HG03097 (cell line): ENCODE data around the gene PNPLA6.

ENCODE experiments used
- ATAC-seq: cut with Tn5 transposase; IDR thresholded peaks from one replicate; pipeline ENCODE4 v1.9.1; 2021; ENCODE audit not compliant: unreplicated experiment, low FRiP score

PNPLA6 gene

DNA sequence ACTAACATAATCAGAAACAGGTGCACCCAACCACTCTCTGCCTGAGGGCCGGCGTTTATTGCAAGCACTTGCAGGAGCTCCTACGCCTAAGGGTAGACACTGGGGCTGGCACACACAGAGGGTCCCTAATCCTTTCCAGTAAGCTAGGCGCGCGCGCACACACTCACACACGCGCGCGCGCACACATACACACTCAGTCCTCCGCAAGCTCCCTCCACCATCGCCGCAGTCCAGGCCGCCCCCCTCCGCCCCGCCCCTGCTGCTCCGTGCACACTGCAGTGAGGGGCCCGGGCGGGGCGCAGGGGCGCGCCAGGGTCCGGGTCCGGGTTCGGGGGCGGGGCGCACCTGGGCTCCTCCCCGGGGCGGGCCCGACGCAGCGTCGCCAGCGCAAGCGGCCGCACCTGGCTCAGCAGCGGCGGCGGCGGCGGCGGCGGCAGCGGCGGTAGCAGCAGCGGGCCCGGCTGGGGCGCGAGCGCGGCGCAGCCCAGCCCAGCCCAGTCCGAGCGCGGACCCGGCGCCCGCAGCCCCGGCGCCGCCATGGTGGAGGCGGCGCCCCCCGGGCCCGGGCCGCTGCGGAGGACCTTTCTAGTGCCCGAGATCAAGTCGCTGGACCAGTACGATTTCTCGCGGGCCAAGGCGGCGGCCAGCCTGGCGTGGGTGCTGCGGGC lies 60.1 kb downstream of the PNPLA6 start, which contains the start of gene CAMSAP3:
Gene CAMSAP3, plus strand, starts transcription at position 398 of the 668 bp plus-strand sequence. Its CDS starts 140 bp downstream, at position 538.
- ATAC-seq: no peak

GRCh38 chr19:7596211-7596937 lies 60.9 kb downstream of the PNPLA6 start:
- ATAC-seq: no peak

DNA sequence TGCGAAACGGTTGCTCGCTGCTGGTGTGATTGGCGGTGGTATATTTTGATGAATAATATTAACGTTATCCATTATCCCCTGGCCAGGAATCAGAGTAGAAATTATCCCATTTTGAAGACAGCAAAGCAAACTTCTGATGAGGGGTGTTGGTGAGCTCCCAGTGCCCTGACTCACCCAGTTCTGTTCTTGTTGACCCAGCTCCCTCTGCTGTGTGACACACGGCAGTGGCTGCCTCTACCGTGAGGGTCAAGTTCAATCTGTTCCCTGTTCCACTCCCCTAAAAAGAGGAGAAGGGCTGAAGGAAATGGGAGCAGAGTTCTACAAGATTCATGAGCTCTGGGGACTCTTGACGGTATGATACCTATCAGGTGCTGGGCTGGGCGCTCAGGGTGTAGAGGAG lies 62.2 kb downstream of the PNPLA6 start:
- ATAC-seq: no peak

GRCh38 chr19:7598180-7598579 lies 62.7 kb downstream of the PNPLA6 start:
- ATAC-seq: no peak

DNA sequence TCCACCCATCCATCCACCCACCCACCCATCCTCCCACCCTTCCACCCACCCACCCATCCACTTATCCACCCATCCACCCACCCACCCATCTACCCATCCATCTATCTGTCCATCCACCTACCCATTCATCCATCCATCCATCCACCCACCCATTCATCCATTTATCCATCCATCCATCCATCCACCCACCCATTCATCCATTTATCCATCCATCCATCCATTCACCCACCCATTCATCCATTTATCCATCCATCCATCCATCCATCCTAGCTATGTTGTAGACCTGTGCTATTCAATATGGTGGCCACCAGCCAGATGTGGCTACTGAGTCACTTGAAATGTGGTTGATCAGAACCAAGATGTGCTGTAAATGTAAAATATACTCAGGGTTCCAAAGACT lies 65.2 kb downstream of the PNPLA6 start:
- no peak for ATAC-seq

- ATAC-seq: no peak
Observed at GRCh38 chr19:7602240-7602934, 66.9 kb downstream of the PNPLA6 start.

DNA sequence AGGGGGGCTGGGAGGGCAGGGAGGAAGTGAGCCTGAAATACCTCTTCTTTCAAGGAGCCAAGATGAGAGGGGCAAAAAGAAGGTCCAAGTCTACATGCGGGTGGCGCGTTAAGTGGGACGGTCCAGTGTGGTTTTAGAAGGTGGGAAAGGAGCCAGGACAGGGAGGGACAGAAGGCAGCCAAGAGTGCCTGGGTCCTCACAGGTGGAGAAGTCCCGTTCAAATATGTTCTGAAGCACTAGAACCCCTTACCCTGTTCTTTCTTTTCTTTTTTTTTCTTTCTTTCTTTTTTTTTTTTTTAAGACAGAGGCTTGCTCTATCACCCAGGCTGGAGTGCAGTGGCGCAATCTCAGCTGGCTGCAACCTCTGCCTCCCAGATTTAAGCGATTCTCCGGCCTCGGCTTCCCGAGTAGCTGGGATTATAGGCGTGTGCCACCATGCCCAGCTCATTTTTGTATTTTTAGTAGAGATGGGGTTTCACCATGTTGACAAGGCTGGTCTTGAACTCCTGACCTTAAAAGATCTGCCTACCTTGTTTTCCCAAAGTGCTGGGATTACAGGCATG lies 67.5 kb downstream of the PNPLA6 start:
- no peak for ATAC-seq

GRCh38 chr19:7603919-7604318 lies 68.4 kb downstream of the PNPLA6 start:
- ATAC-seq: no peak

DNA sequence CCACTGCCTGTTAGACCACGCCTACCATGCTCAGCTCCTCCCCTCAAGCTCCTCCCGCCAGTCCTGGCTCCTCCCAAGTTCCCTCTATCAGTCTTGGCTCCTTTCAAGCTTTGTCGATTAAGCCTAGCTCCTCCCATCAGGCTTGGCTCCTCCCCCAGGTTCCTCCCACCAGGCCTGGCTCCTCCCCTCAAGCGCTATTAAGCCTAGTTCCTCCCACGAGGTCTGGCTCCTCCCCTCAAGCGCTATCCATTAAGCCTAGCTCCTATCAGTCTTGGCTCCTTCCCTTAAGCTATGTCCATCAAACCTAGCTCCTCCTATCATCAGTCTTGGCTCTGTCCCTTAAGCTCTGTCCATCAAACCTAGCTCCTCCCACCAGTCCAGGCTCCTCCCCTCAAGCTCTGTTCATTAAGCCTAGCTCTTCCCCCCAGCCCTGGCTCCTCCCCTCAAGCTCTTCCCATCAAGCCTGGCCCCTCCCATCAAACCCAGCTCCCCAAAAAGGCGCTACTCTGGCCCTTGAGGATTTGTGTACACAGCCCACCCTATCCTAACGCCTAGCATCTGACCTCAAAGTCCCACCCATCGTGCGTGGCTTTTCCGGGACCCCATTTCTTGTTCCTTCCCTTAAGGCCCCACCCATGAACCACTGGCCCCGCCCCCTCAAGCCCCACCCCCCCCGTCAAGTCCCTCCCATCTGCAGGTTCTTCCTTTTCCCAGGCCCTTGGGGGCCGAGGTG lies 70.1 kb downstream of the PNPLA6 start:
- no peak for ATAC-seq

- ATAC-seq: no peak
Observed at GRCh38 chr19:7606289-7606688, 70.8 kb downstream of the PNPLA6 start.

- ATAC-seq: no peak
Observed at GRCh38 chr19:7607212-7607873, 71.8 kb downstream of the PNPLA6 start.

GRCh38 chr19:7607874-7608560 lies 72.5 kb downstream of the PNPLA6 start:
- ATAC-seq: no peak

GRCh38 chr19:7610491-7611240 lies 75.1 kb downstream of the PNPLA6 start:
- no peak for ATAC-seq
